T-cell (primary cell): ENCODE measurements around the gene KRT27. TPM values are rescaled to one million over a fixed set of nuclear protein-coding genes. Genes with fewer than 3 reads are reported as not detected.
"Not testable (repeated sequence)": the region's sequence is repeated elsewhere in the genome, so short reads cannot be mapped to it uniquely, and the experiment has no call there.

ENCODE experiments used
- ATAC-seq, 4 experiments: fragments of 200-7000 bp in 3 of 4; fragments of 150-1000 bp in 1 of 4; cut with Tn5 transposase; replicated peaks in 1 of 4; 1 replicate in 3 of 4; 2 replicates in 1 of 4; pipeline ENCODE4 v1.10.0; 2021; ENCODE audit warnings: moderate library complexity in 3 of 4, mild to moderate bottlenecking in 2 of 4, moderate number of reproducible peaks in 1 of 4
- CTCF ChIA-PET, 2 donors: fragments of 300-600 bp; sonication (Branson Sonifier 250); formaldehyde crosslinking; loops; one replicate each; lab custom pipeline; 2022; ENCODE audit warnings: antibody characterized with exemption in 2 of 2; lab: Charles Lee
- POLR2A ChIA-PET, 2 donors: fragments of 300-600 bp; sonication (Branson Sonifier 250); formaldehyde crosslinking; loops; one replicate each; lab custom pipeline; 2022; ENCODE audit warnings: antibody characterized with exemption in 2 of 2; lab: Charles Lee
- DNase-seq, 35 experiments: peaks; one replicate each; pipeline versions ENCODE4 v3.0.0 to v3.0.0-alpha.2; 2013 to 2023
- H3K27ac ChIP-seq: one replicate; pipeline ENCODE4 v1.5.1; 2013; ENCODE audit warnings: low read length
- H3K27me3 ChIP-seq, 2 experiments: replicated peaks in 1 of 2; 1 replicate in 1 of 2; 2 replicates in 1 of 2; pipeline versions ENCODE4 v1.6.1 to v1.7.0; 2013; ENCODE audit warnings: low read length in 1 of 2, mixed read lengths in 1 of 2; ENCODE audit not compliant: control insufficient read depth in 2 of 2, insufficient read depth in 2 of 2; ENCODE audit errors: extremely low read depth in 1 of 2
- H3K36me3 ChIP-seq, 2 donors: 1 replicate in 1 of 2; 2 replicates in 1 of 2; pipeline versions ENCODE4 v1.6.1 to v1.7.0; 2013; ENCODE audit warnings: low read length in 1 of 2; ENCODE audit not compliant: control insufficient read depth in 2 of 2, insufficient read depth in 1 of 2; ENCODE audit errors: extremely low read depth in 1 of 2
- H3K4me1 ChIP-seq, 2 experiments: 1 replicate in 1 of 2; 2 replicates in 1 of 2; pipeline versions ENCODE4 v1.6.1 to v1.7.0; 2013; ENCODE audit warnings: low read length in 2 of 2, mixed read lengths in 1 of 2; ENCODE audit not compliant: insufficient read depth in 2 of 2, control insufficient read depth in 1 of 2; ENCODE audit errors: extremely low read depth in 1 of 2
- H3K4me3 ChIP-seq, 2 donors: 1 replicate in 1 of 2; 2 replicates in 1 of 2; pipeline versions ENCODE4 v1.5.1 to v1.7.0; 2013; ENCODE audit warnings: mild to moderate bottlenecking in 2 of 2, low read length in 1 of 2, moderate library complexity in 1 of 2; ENCODE audit not compliant: control insufficient read depth in 1 of 2; ENCODE audit errors: extremely low read depth in 1 of 2
- H3K9me3 ChIP-seq: 2 replicates; pipeline ENCODE4 v1.7.0; 2013
- H3K27ac Mint-ChIP-seq, 2 donors: one replicate each; pipeline ENCODE4 v1.8.0; 2020 to 2021; ENCODE audit warnings: mild to moderate bottlenecking in 2 of 2, mixed read lengths in 2 of 2
- H3K27me3 Mint-ChIP-seq, 2 donors: one replicate each; pipeline ENCODE4 v1.8.0; 2021 to 2022; ENCODE audit warnings: mixed read lengths in 2 of 2
- H3K36me3 Mint-ChIP-seq: one replicate; pipeline ENCODE4 v1.8.0; 2021; ENCODE audit warnings: mixed read lengths
- H3K4me1 Mint-ChIP-seq, 3 donors: one replicate each; pipeline ENCODE4 v1.8.0; 2020 to 2022; ENCODE audit warnings: mixed read lengths in 3 of 3, mild to moderate bottlenecking in 1 of 3
- H3K4me3 Mint-ChIP-seq, 3 donors: one replicate each; pipeline ENCODE4 v1.8.0; 2020 to 2022; ENCODE audit warnings: mild to moderate bottlenecking in 3 of 3, mixed read lengths in 3 of 3, moderate library complexity in 3 of 3
- H3K9me3 Mint-ChIP-seq, 3 donors: one replicate each; pipeline ENCODE4 v1.8.0; 2020 to 2022; ENCODE audit warnings: mixed read lengths in 3 of 3
- WGBS: methylation state at CpG from one replicate; pipeline ENCODE4 v1.1.5; 2013; ENCODE audit warnings: missing lambda C conversion rate; ENCODE audit not compliant: insufficient coverage; 5-methylcytosine and 5-hydroxymethylcytosine counted together
- total RNA-seq, 35 experiments: library from RNA in 6 of 35; stranded (reverse) in 6 of 35; fragments of 120-200 nt in 1 of 35; gene quantifications; one replicate each; pipeline versions ENCODE4 v1.2.1 to v1.2.4 and lab custom pipeline; 2013 to 2026

KRT27 gene
- total RNA-seq, 5 donors from 2014 or later (not counting 1 experiment from before 2014, with no cell fraction given), result not detected

DNA sequence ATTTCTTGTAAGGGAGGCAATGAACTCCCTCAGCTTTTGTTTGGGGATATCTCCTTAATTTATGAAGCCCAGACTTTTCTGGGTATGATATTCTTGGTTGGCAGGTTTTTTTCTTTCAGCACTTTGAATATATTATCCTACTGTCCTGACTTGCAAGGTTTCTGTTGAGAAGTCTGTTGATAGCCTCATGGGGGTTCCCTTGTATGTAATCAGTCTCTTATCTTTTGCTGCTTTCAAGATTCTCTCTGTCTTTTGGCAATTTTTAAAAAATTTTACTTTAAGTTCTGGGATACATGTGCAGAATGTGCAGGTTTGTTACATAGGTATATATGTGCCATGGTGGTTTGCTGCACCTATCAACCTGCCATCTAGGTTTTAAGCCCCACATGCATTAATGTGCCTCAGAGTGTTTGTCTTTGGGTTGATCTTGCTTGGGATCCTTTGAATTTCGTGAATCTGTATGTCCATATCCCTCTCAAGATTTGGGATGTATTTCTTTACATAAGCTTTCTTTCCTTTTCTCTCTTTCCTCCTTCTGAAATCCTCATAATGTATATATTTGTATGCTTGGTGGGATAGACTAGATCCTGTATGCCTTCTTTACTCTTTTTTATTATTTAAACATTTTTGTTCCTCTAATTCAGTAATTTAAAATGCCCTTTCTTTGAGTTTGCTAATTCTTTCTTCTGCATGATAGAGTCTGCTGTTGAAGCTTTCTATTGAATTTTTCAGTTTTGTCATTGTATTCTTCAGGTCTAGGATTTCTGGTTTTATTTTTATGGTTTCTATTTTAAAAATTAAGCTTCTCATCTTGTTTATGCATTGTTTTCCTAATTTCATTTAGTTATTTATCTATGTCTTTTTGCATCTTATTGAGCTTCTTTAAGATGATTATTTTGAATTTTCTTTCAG lies 22.0 kb downstream of the KRT27 start:
- Mint-ChIP-seq H3K4me1 (no peaks in the 10 kb centered on the region), H3K4me3 (no peak overlapping the region), H3K27ac (no peak overlapping the region), H3K36me3 (peaks cover 7% of the 10 kb centered on the region), H3K9me3 (peaks cover 20 to 49% (median 40%) of the 10 kb centered on the region in 3 donors), H3K27me3 (peaks cover 26 to 45% of the 10 kb centered on the region in 2 donors)
- POLR2A ChIA-PET, result interaction anchor here in 1 of 2 donors (0.6 to 0.7 kb wide), 2 partner anchors 11 to 73 kb away, joined by 3 read pairs; no protein-coding TSS in a partner anchor
- DNase-seq (no peak), ATAC-seq (no peak)
- no peaks in the 10 kb centered on the region for H3K36me3 ChIP-seq
- H3K27me3 ChIP-seq, result peaks cover 0 to 14% of the 10 kb centered on the region in 2 experiments
- H3K9me3 ChIP-seq, result peaks cover 17% of the 10 kb centered on the region
- no peaks in the 10 kb centered on the region for H3K4me1 ChIP-seq
- no CpG with 5 or more reads among the region's 1 CpG for WGBS
- H3K4me3 ChIP-seq, result no peak overlapping the region
- CTCF ChIA-PET, result interaction anchor here in 1 of 2 donors (0.5 to 0.9 kb wide), 2 partner anchors 17 to 279 kb away, joined by 3 to 4 read pairs; no protein-coding TSS in a partner anchor
- H3K27ac ChIP-seq, result no peak overlapping the region

DNA sequence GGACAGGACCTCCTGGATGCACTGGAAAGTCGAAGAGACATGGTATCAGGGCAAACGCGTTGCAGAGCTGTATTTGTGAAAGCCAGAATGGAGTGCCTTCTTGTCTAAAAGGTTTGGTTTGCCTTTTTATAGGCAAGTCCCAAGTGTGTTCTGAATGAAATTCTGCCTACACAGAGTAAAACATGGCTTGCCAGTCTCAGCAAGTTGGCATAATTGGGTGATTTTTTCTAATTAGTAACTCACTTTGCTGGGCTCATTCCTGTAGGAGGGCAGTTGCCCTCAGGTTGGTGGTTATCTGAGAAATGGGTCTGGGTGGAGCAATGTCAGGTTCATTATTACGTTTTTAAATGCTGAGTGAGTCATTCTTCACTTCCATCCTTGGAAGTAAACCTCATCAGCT lies 27.1 kb downstream of the KRT27 start, which contains the start of gene KRT25:
Gene KRT25 (minus strand): TSS at position 101 of the 400 bp plus-strand sequence. CDS start 60 bp downstream, at position 41.
- Mint-ChIP-seq H3K27ac (no peak within 1 kb of the TSS), H3K4me3 (no peak within 1 kb of the TSS), H3K27me3 (peaks cover 37% of the 10 kb centered on the region in 2 donors), H3K4me1 (no peaks in the 10 kb centered on the region), H3K36me3 (peaks cover 7% of the 10 kb centered on the region), H3K9me3 (peaks cover 7 to 27% (median 19%) of the 10 kb centered on the region in 3 donors)
- no peaks in the 10 kb centered on the region for H3K36me3 ChIP-seq
- peaks cover 4 to 10% of the 10 kb centered on the region in 2 experiments for H3K27me3 ChIP-seq
- peaks cover 10% of the 10 kb centered on the region for H3K9me3 ChIP-seq
- H3K27ac ChIP-seq, result no peak within 1 kb of the TSS
- ATAC-seq, result no peak
- ChIA-PET POLR2A (interaction anchor here in 1 of 2 donors (0.6 kb wide), 1 partner anchor 785 kb away, joined by 3 read pairs; no protein-coding TSS in a partner anchor), CTCF (no interaction called here)
- H3K4me1 ChIP-seq, result no peaks in the 10 kb centered on the region
- no peak within 1 kb of the TSS for H3K4me3 ChIP-seq
- no peak for DNase-seq
- 91% methylated on average over 3 of the region's 4 CpGs for WGBS

DNA sequence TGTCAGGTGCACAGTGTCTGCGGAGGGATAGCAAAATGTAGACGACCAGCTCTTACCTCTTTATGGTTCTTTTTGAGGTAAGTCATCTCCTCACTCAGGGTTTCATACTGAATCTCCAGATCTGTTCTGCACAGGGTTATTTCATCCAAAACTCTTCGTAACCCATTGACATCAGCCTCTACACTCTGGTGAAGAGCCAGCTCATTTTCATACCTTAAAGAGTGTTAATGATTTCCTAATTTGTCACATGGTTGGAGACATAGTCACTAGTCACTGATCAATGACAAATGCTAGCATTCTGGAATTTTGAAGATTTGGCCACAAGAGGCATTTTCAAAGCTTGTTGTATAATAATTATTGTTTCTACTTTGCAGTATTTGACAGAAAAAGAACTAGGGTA lies 28.5 kb downstream of the KRT27 start:
- Mint-ChIP-seq H3K4me3 (no peak overlapping the region), H3K4me1 (no peaks in the 10 kb centered on the region), H3K36me3 (no peaks in the 10 kb centered on the region), H3K27ac (no peak overlapping the region), H3K27me3 (peaks cover 33 to 36% of the 10 kb centered on the region in 2 donors), H3K9me3 (peaks cover 0 to 12% (median 8%) of the 10 kb centered on the region in 3 donors)
- Histone ChIP-seq H3K4me1 (no peaks in the 10 kb centered on the region), H3K4me3 (no peak overlapping the region), H3K9me3 (no peaks in the 10 kb centered on the region), H3K27ac (no peak overlapping the region), H3K36me3 (no peaks in the 10 kb centered on the region), H3K27me3 (peaks cover 4 to 10% of the 10 kb centered on the region in 2 experiments)
- DNase-seq (no peak), ATAC-seq (no peak)
- no CpG with 5 or more reads among the region's 3 CpGs for WGBS
- ChIA-PET CTCF (no interaction called here), POLR2A (interaction anchor here in 1 of 2 donors (0.6 kb wide), 1 partner anchor 25 kb away, joined by 3 read pairs; no protein-coding TSS in a partner anchor)

DNA sequence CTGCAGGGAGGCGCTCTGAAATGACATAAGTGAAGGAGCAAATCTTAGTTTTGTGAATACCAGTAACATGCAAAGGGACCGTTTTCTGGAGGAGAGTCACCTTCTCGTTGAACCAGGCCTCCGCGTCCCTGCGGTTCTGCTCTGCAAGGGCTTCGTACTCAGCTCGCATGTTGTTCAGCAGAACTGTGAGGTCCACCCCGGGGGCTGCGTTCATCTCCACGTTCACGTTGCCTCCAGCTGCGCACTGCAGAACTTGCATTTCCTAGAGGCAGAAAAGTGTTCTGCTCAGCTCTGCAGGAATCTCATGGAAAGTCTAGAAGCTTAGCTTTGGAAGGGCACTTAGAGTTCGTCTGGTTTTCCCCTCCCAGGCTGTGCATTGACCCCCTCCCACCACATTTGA lies 31.3 kb downstream of the KRT27 start:
- no peak overlapping the region for H3K4me3 ChIP-seq
- H3K27ac ChIP-seq, result no peak overlapping the region
- CTCF ChIA-PET, result interaction anchor here in 1 of 2 donors (0.6 kb wide), 1 partner anchor 170 kb away, joined by 3 read pairs; no protein-coding TSS in a partner anchor
- ATAC-seq, result no peak
- POLR2A ChIA-PET, result no interaction called here
- Mint-ChIP-seq H3K36me3 (no peaks in the 10 kb centered on the region), H3K27me3 (peaks cover 33 to 43% of the 10 kb centered on the region in 2 donors), H3K9me3 (peaks cover 0 to 4% (median 0%) of the 10 kb centered on the region in 3 donors), H3K4me3 (no peak overlapping the region), H3K4me1 (no peaks in the 10 kb centered on the region), H3K27ac (no peak overlapping the region)
- no peaks in the 10 kb centered on the region for H3K36me3 ChIP-seq
- WGBS, result 88% methylated on average over 13 of the region's 14 CpGs
- H3K9me3 ChIP-seq, result no peaks in the 10 kb centered on the region
- no peak for DNase-seq
- H3K4me1 ChIP-seq, result no peaks in the 10 kb centered on the region
- peaks cover 4 to 6% of the 10 kb centered on the region in 2 experiments for H3K27me3 ChIP-seq

DNA sequence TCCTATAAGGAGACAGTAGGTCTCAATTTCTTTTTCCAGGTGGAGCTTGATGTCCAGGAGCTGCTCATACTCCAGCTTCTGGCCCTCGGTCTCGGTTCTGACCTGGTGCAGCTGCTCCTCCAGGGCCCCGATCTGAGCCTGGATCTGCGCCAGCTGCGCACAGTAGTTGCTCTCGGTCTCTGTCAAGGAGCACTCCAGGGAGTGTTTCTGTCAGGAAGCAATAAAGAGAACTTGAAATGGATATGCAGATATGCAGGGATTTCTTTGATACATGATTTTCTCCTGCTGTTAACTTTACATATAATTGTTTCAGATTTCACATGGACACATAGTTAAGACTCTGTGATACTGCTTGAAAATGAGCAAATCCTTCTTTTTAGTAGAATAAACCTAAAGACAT lies 32.0 kb downstream of the KRT27 start:
- peaks cover 35 to 42% of the 10 kb centered on the region in 2 donors for H3K27me3 Mint-ChIP-seq
- CTCF ChIA-PET, result no interaction called here
- H3K27ac ChIP-seq, result no peak overlapping the region
- H3K27me3 ChIP-seq, result peaks cover 4 to 6% of the 10 kb centered on the region in 2 experiments
- H3K36me3 ChIP-seq, result no peaks in the 10 kb centered on the region
- no peak overlapping the region for H3K4me3 ChIP-seq
- no peaks in the 10 kb centered on the region for H3K4me1 Mint-ChIP-seq
- 58% methylated on average over 2 of the region's 6 CpGs for WGBS
- H3K9me3 Mint-ChIP-seq, result peaks cover 0 to 4% (median 0%) of the 10 kb centered on the region in 3 donors
- H3K27ac Mint-ChIP-seq, result no peak overlapping the region
- POLR2A ChIA-PET, result no interaction called here
- no peak overlapping the region for H3K4me3 Mint-ChIP-seq
- H3K4me1 ChIP-seq, result no peaks in the 10 kb centered on the region
- H3K36me3 Mint-ChIP-seq, result no peaks in the 10 kb centered on the region
- no peaks in the 10 kb centered on the region for H3K9me3 ChIP-seq
- DNase-seq (no peak), ATAC-seq (no peak)

DNA sequence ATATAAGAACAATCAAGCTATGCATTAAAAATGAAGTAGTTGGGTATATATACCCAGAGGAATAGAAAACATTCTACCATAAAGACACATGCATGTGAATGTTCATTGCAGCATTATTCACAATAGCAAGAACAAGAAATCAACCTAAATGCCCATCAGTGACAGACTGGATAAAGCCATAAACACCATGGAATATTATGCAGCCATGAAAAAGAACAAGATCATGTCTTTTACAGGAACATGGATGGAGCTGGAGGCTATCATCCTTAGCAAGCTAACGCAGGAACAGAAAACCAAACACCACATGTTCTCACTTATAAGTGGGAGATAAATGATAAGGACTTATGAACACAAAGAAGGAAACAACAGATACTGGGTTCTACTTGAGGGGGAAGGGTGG lies 33.7 kb downstream of the KRT27 start:
- H3K36me3 ChIP-seq, H3K4me3 ChIP-seq, H3K9me3 Mint-ChIP-seq, H3K27ac Mint-ChIP-seq, H3K36me3 Mint-ChIP-seq, POLR2A ChIA-PET, ATAC-seq, H3K4me1 Mint-ChIP-seq, H3K4me3 Mint-ChIP-seq, CTCF ChIA-PET, H3K27ac ChIP-seq, H3K4me1 ChIP-seq, H3K9me3 ChIP-seq, DNase-seq: not testable (repeated sequence)
- H3K27me3 Mint-ChIP-seq, result peaks cover 44 to 45% of the 10 kb centered on the region in 2 donors
- WGBS, result no CpG with 5 or more reads among the region's 1 CpG
- H3K27me3 ChIP-seq, result peaks cover 4 to 12% of the 10 kb centered on the region in 2 experiments
